CD8-positive, alpha-beta memory T cell (primary cell): ENCODE measurements around the gene RETN. TPM values are rescaled to one million over a fixed set of nuclear protein-coding genes. Genes with fewer than 3 reads are reported as not detected.

Experiments
- CTCF ChIA-PET: fragments of 350-600 bp; sonication (Branson Sonifier 250); formaldehyde crosslinking; loops from one replicate; lab custom pipeline; 2021; ENCODE audit warnings: antibody characterized with exemption; lab: Charles Lee
- POLR2A ChIA-PET: fragments of 350-600 bp; sonication (Branson Sonifier 250); formaldehyde crosslinking; loops from one replicate; lab custom pipeline; 2021; ENCODE audit warnings: antibody characterized with exemption; lab: Charles Lee
- DNase-seq, 5 donors: peaks; one replicate each; pipeline versions ENCODE4 v3.0.0 to v3.0.0-alpha.2; 2020 to 2022; ENCODE audit warnings: mixed read lengths in 1 of 5
- H3K27ac ChIP-seq: one replicate; pipeline ENCODE4 v1.7.0; 2013; ENCODE audit warnings: low read depth, mild to moderate bottlenecking, low read length, moderate library complexity
- H3K27me3 ChIP-seq: 2 replicates; pipeline ENCODE4 v1.7.0; 2013; ENCODE audit warnings: low read length, mild to moderate bottlenecking; ENCODE audit not compliant: insufficient read depth, poor library complexity, severe bottlenecking
- H3K36me3 ChIP-seq: 2 replicates; pipeline ENCODE4 v1.7.0; 2013; ENCODE audit warnings: mild to moderate bottlenecking, low read length, moderate library complexity; ENCODE audit not compliant: insufficient read depth
- H3K4me1 ChIP-seq: 2 replicates; pipeline ENCODE4 v1.7.0; 2013; ENCODE audit warnings: mild to moderate bottlenecking, low read length, moderate library complexity; ENCODE audit not compliant: insufficient read depth
- H3K4me3 ChIP-seq: 2 replicates; pipeline ENCODE4 v1.7.0; 2013; ENCODE audit warnings: mild to moderate bottlenecking, low read length
- H3K9me3 ChIP-seq: 2 replicates; pipeline ENCODE4 v1.7.0; 2013; ENCODE audit warnings: mild to moderate bottlenecking, low read length
- H3K27ac Mint-ChIP-seq, 8 donors: one replicate each; pipeline ENCODE4 v1.8.0; 2020 to 2021; ENCODE audit warnings: mixed read lengths in 8 of 8, mild to moderate bottlenecking in 6 of 8, inconsistent platforms in 3 of 8, moderate library complexity in 3 of 8
- H3K27me3 Mint-ChIP-seq, 2 donors: one replicate each; pipeline ENCODE4 v1.8.0; 2020 to 2021; ENCODE audit warnings: mixed read lengths in 2 of 2, mild to moderate bottlenecking in 1 of 2, moderate library complexity in 1 of 2
- H3K36me3 Mint-ChIP-seq, 3 donors: one replicate each; pipeline ENCODE4 v1.8.0; 2020 to 2021; ENCODE audit warnings: mixed read lengths in 3 of 3, inconsistent platforms in 1 of 3, mild to moderate bottlenecking in 1 of 3
- H3K4me1 Mint-ChIP-seq, 3 donors: one replicate each; pipeline ENCODE4 v1.8.0; 2020 to 2021; ENCODE audit warnings: mixed read lengths in 3 of 3, inconsistent platforms in 1 of 3, mild to moderate bottlenecking in 1 of 3
- H3K4me3 Mint-ChIP-seq, 7 donors: one replicate each; pipeline ENCODE4 v1.8.0; 2020 to 2021; ENCODE audit warnings: mixed read lengths in 7 of 7, mild to moderate bottlenecking in 6 of 7, moderate library complexity in 4 of 7, inconsistent platforms in 2 of 7
- H3K9me3 Mint-ChIP-seq, 5 donors: one replicate each; pipeline ENCODE4 v1.8.0; 2020 to 2022; ENCODE audit warnings: mixed read lengths in 5 of 5, mild to moderate bottlenecking in 3 of 5, moderate library complexity in 2 of 5, inconsistent platforms in 1 of 5
- polyA plus RNA-seq: library from polyadenylated mRNA; unstranded; fragments of 300-500 nt; fragmentation: Illumina TruSeq; gene quantifications from one replicate; pipeline ENCODE4 v1.2.3, GENCODE V29; 2021
- total RNA-seq, 2 experiments: library from RNA; stranded (reverse); gene quantifications; one replicate each; pipeline ENCODE4 v1.2.3, GENCODE V29; 2021

RETN gene
- total and polyA plus RNA-seq, 3 experiments from 2014 or later, result 1.2 TPM; not detected in 2

- CTCF ChIA-PET, result interaction anchor here (1.0 kb wide), 1 partner anchor 288 kb away, joined by 4 read pairs; no protein-coding TSS in a partner anchor
- DNase-seq, result no peak
- Histone ChIP-seq H3K9me3 (no peaks in the 10 kb centered on the region), H3K36me3 (no peaks in the 10 kb centered on the region), H3K4me3 (no peak within 1 kb of the TSS), H3K27me3 (no peaks in the 10 kb centered on the region), H3K27ac (no peak within 1 kb of the TSS), H3K4me1 (peaks cover 43% of the 10 kb centered on the region)
- peak within 1 kb of the TSS in 3 of 7 donors; percentile 3 to 55 (median 31) for H3K4me3 Mint-ChIP-seq
- peaks cover 38 to 59% (median 43%) of the 10 kb centered on the region in 3 donors for H3K4me1 Mint-ChIP-seq
- H3K9me3 Mint-ChIP-seq, result no peaks in the 10 kb centered on the region
- peak within 1 kb of the TSS in 4 of 8 donors; percentile 42 to 95 (median 81) for H3K27ac Mint-ChIP-seq
- H3K27me3 Mint-ChIP-seq, result no peaks in the 10 kb centered on the region
- peaks cover 0 to 31% (median 5%) of the 10 kb centered on the region in 3 donors for H3K36me3 Mint-ChIP-seq
- POLR2A ChIA-PET, result no interaction called here
Measured at GRCh38 chr19:7633698-7634097, 35.2 kb upstream of the RETN start, which contains the start of gene PCP2. TSS of gene PCP2 (minus strand) at chr19:7633719. CDS start at chr19:7633457, 262 bp downstream.

DNA sequence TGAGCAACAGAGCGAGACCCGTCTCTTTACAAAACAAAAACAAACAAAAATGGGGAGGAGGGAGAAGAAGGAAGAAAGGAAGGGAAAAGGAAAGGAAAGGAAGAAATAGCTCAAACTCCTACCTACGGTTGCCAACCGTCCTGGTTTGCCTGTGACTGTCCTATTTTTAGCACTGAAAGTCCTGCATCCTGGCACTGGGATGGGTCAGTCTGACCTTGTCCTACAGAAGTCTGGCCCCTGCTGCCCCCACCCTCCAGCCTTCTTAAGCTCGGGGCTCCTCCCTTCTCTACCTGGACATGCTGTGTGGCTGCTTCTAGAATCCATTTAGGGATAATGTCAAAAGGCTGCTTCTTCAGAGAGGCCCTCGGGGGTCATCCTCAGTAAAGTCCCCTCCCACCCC lies 33.2 kb upstream of the RETN start:
- peaks cover 32% of the 10 kb centered on the region for H3K4me1 ChIP-seq
- no peaks in the 10 kb centered on the region for H3K9me3 ChIP-seq
- no peak overlapping the region for H3K4me3 ChIP-seq
- POLR2A ChIA-PET, result interaction anchor here (0.6 kb wide), 1 partner anchor 35 kb away, joined by 3 read pairs; no protein-coding TSS in a partner anchor
- H3K27me3 ChIP-seq, result no peaks in the 10 kb centered on the region
- no peaks in the 10 kb centered on the region for H3K27me3 Mint-ChIP-seq
- H3K36me3 Mint-ChIP-seq, result peaks cover 0 to 27% (median 7%) of the 10 kb centered on the region in 3 donors
- no peak for DNase-seq
- no peaks in the 10 kb centered on the region for H3K36me3 ChIP-seq
- peaks cover 30 to 58% (median 35%) of the 10 kb centered on the region in 3 donors for H3K4me1 Mint-ChIP-seq
- peak overlapping the region in 6 of 7 donors; percentile 60 to 89 (median 81) for H3K4me3 Mint-ChIP-seq
- CTCF ChIA-PET, result interaction anchor here (1.2 kb wide), 1 partner anchor 45 kb away, joined by 5 read pairs; the partner anchor contains the start of gene TRAPPC5
- H3K27ac ChIP-seq, result no peak overlapping the region
- peak overlapping the region in 7 of 8 donors; percentile 62 to 95 (median 80) for H3K27ac Mint-ChIP-seq
- no peaks in the 10 kb centered on the region for H3K9me3 Mint-ChIP-seq

DNA sequence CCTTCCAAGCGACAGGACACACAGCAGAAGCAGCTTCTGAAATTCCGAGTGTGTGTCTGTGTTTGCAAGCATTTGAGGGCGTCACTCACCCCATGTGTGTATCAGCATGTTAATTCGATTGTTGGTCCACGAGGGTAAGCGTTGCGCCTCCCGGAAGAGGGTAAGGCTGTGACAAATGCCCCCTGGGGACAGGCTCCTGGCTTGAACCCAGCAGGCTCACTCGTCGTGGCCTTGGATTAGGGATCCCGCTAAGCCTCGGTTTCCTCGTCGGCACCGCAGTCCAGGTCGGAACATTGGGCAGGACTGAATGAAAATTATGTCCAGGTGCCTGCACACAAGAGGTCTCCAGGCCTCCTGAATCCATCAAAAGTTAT lies 32.5 kb upstream of the RETN start:
- Histone ChIP-seq H3K27ac (peak overlapping the region; percentile 88), H3K4me1 (peaks cover 30% of the 10 kb centered on the region), H3K4me3 (peak overlapping the region; percentile 42), H3K9me3 (no peaks in the 10 kb centered on the region), H3K27me3 (no peaks in the 10 kb centered on the region), H3K36me3 (no peaks in the 10 kb centered on the region)
- ChIA-PET POLR2A (no interaction called here), CTCF (interaction anchor here (1.2 kb wide), 1 partner anchor 44 kb away, joined by 5 read pairs; the partner anchor contains the start of gene TRAPPC5)
- Mint-ChIP-seq H3K27me3 (no peaks in the 10 kb centered on the region), H3K4me1 (peaks cover 27 to 53% (median 31%) of the 10 kb centered on the region in 3 donors), H3K9me3 (no peaks in the 10 kb centered on the region), H3K27ac (peak overlapping the region; percentile 88 to 96 (median 91)), H3K4me3 (peak overlapping the region; percentile 77 to 95 (median 85)), H3K36me3 (peaks cover 0 to 30% (median 7%) of the 10 kb centered on the region in 3 donors)
- DNase-seq, result no peak

- H3K4me3 ChIP-seq, result peak within 1 kb of the TSS; percentile 79
- CTCF ChIA-PET, result interaction anchor here (1.3 to 1.6 kb wide), 2 partner anchors 44 to 69 kb away, joined by 6 to 7 read pairs; partner anchors contain the start of gene TRAPPC5
- POLR2A ChIA-PET, result interaction anchor here (1.7 kb wide), 2 partner anchors 7 to 44 kb away, joined by 4 to 5 read pairs; partner anchors contain the start of genes PET100, TRAPPC5 and XAB2
Measured at GRCh38 chr19:7636691-7637373, 32.0 kb upstream of the RETN start, which contains the start of gene STXBP2. TSS of gene STXBP2 (plus strand) at chr19:7637110. CDS start at chr19:7637150, 40 bp downstream.

DNA sequence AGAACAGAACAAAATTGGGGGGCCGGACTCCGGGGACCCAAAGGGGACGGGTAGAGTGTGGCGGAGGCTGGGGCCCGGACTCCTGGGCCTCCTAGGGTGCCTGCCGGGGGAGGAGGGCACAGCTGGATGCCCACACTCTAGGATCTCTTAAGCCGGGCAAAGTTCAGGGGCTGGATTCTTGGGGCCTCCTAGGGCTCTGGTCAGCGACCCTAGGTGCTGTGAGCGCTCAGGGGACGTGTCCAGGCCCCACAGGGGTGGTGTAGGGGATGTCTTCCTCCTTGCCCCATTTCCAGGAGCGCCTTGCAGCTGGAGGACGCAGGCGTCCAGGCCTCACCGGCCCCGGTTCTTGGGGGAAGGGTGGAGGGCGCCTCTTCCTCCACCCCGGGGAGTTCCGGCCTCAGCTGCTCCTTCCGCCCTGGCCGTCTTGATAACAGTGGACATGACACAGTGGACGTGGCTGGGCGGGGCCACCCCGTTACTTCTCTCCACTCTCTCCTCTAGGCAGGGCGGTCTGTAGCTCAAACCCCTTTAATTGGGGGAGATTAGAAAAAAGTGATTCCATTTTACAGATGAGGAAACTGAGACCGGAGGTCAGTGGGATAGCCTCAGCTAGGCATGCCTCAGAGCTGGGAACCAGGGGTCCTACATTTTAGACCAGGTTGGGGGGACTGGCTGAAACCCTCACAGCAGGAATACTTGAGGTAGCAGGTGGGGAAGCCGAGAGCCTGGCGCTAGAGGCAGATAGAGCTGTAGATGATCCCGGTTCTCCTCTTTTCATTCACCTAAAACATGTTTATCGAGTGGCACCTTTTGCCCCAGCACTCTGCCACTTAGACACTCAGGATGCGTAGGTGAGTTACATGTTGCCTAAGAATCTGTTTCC lies 31.2 kb upstream of the RETN start:
- Mint-ChIP-seq H3K27ac (peak overlapping the region; percentile 88 to 96 (median 90)), H3K4me3 (peak overlapping the region; percentile 77 to 95 (median 85)), H3K4me1 (peaks cover 27 to 48% (median 31%) of the 10 kb centered on the region in 3 donors), H3K36me3 (peaks cover 0 to 27% (median 7%) of the 10 kb centered on the region in 3 donors), H3K9me3 (no peaks in the 10 kb centered on the region), H3K27me3 (no peaks in the 10 kb centered on the region)
- H3K36me3 ChIP-seq, result no peaks in the 10 kb centered on the region
- no peaks in the 10 kb centered on the region for H3K27me3 ChIP-seq
- H3K27ac ChIP-seq, result peak overlapping the region; percentile 88
- H3K9me3 ChIP-seq, result no peaks in the 10 kb centered on the region
- CTCF ChIA-PET, result interaction anchor here (0.6 to 1.6 kb wide), 5 partner anchors 15 to 232 kb away, joined by 3 to 7 read pairs (median 3); partner anchors contain the start of gene TRAPPC5
- peak in 1 of 5 donors; percentile 21 for DNase-seq
- POLR2A ChIA-PET, result interaction anchor here (0.7 to 1.7 kb wide), 3 partner anchors 8 to 1529 kb away, joined by 4 to 5 read pairs (median 4); partner anchors contain the start of genes PET100, TRAPPC5 and XAB2
- peaks cover 30% of the 10 kb centered on the region for H3K4me1 ChIP-seq
- peak overlapping the region; percentile 79 for H3K4me3 ChIP-seq

More at GRCh38 chr19:7636691-7637373, 32.0 kb upstream of the RETN start, which contains the start of gene STXBP2:
- Mint-ChIP-seq H3K27me3 (no peaks in the 10 kb centered on the region), H3K4me1 (peaks cover 27 to 49% (median 31%) of the 10 kb centered on the region in 3 donors), H3K9me3 (no peaks in the 10 kb centered on the region), H3K27ac (peak within 1 kb of the TSS; percentile 88 to 96 (median 91)), H3K36me3 (peaks cover 0 to 26% (median 7%) of the 10 kb centered on the region in 3 donors), H3K4me3 (peak within 1 kb of the TSS; percentile 77 to 95 (median 85))
- DNase-seq, result peak; percentile 89 to 95 (median 91)
- Histone ChIP-seq H3K4me1 (peaks cover 30% of the 10 kb centered on the region), H3K9me3 (no peaks in the 10 kb centered on the region), H3K36me3 (no peaks in the 10 kb centered on the region), H3K27me3 (no peaks in the 10 kb centered on the region), H3K27ac (peak within 1 kb of the TSS; percentile 88)

GRCh38 chr19:7638802-7639465 lies 29.9 kb upstream of the RETN start:
- no peaks in the 10 kb centered on the region for H3K36me3 ChIP-seq
- H3K4me1 Mint-ChIP-seq, result peaks cover 27 to 48% (median 31%) of the 10 kb centered on the region in 3 donors
- ChIA-PET CTCF (interaction anchor here (1.2 kb wide), 1 partner anchor 160 kb away, joined by 3 read pairs; no protein-coding TSS in a partner anchor), POLR2A (interaction anchor here (0.6 to 1.7 kb wide), 2 partner anchors 9 kb away, joined by 3 to 4 read pairs; partner anchors contain the start of genes PET100 and XAB2)
- H3K9me3 ChIP-seq, result no peaks in the 10 kb centered on the region
- peak overlapping the region in 7 of 8 donors; percentile 10 to 95 (median 64) for H3K27ac Mint-ChIP-seq
- H3K27me3 Mint-ChIP-seq, result no peaks in the 10 kb centered on the region
- H3K4me3 ChIP-seq, result no peak overlapping the region
- peaks cover 0 to 28% (median 7%) of the 10 kb centered on the region in 3 donors for H3K36me3 Mint-ChIP-seq
- H3K4me3 Mint-ChIP-seq, result peak overlapping the region; percentile 12 to 72 (median 59)
- no peak for DNase-seq
- peaks cover 30% of the 10 kb centered on the region for H3K4me1 ChIP-seq
- H3K27ac ChIP-seq, result no peak overlapping the region
- no peaks in the 10 kb centered on the region for H3K9me3 Mint-ChIP-seq
- H3K27me3 ChIP-seq, result no peaks in the 10 kb centered on the region
